Inflammatory macrophage treated with lipopolysaccharide for 4 hours (primary cell): ENCODE data around the gene PLA2G12B.
"Not testable (repeated sequence)": the region's sequence is repeated elsewhere in the genome, so short reads cannot be mapped to it uniquely, and the experiment has no call there.

ENCODE experiments used
- DNase-seq: peaks from one replicate; pipeline ENCODE4 v3.0.0-alpha.2; 2020

PLA2G12B gene

GRCh38 chr10:72932259-72933015 lies 22.2 kb downstream of the PLA2G12B start:
- DNase-seq = no peak

GRCh38 chr10:72930276-72930675 lies 24.3 kb downstream of the PLA2G12B start:
- DNase-seq = no peak

GRCh38 chr10:72928798-72929197 lies 25.8 kb downstream of the PLA2G12B start:
- DNase-seq = no peak

- no peak for DNase-seq
These were observed 27.1 kb downstream of the PLA2G12B start for GRCh38 chr10:72927485-72927884.

- DNase-seq = no peak
These were observed 28.6 kb downstream of the PLA2G12B start for GRCh38 chr10:72925951-72926465.

- DNase-seq = no peak
These were observed 30.3 kb downstream of the PLA2G12B start for GRCh38 chr10:72924351-72924750.

GRCh38 chr10:72921147-72921683 lies 33.4 kb downstream of the PLA2G12B start:
- not testable (repeated sequence) for DNase-seq

GRCh38 chr10:72918352-72918751 lies 36.3 kb downstream of the PLA2G12B start:
- DNase-seq = no peak

GRCh38 chr10:72917803-72918332 lies 36.7 kb downstream of the PLA2G12B start:
- not testable (repeated sequence) for DNase-seq

- DNase-seq = not testable (repeated sequence)
These were observed 37.4 kb downstream of the PLA2G12B start for GRCh38 chr10:72917201-72917600.

- DNase-seq = no peak
These were observed 41.3 kb downstream of the PLA2G12B start for GRCh38 chr10:72913287-72913686.

- DNase-seq = no peak
These were observed 41.9 kb downstream of the PLA2G12B start for GRCh38 chr10:72912736-72913135.

- no peak for DNase-seq
These were observed 42.8 kb downstream of the PLA2G12B start for GRCh38 chr10:72911758-72912157.

- no peak for DNase-seq
These were observed 43.9 kb downstream of the PLA2G12B start for GRCh38 chr10:72910705-72911104.

GRCh38 chr10:72906446-72906845 lies 48.2 kb downstream of the PLA2G12B start:
- DNase-seq = no peak

GRCh38 chr10:72904806-72905205 lies 49.8 kb downstream of the PLA2G12B start:
- DNase-seq = no peak

GRCh38 chr10:72903941-72904446 lies 50.6 kb downstream of the PLA2G12B start:
- DNase-seq = not testable (repeated sequence)

GRCh38 chr10:72899545-72899944 lies 55.1 kb downstream of the PLA2G12B start:
- DNase-seq = no peak

- DNase-seq = no peak
These were observed 56.0 kb downstream of the PLA2G12B start for GRCh38 chr10:72898616-72899015.

GRCh38 chr10:72895236-72895850 lies 59.3 kb downstream of the PLA2G12B start:
- no peak for DNase-seq

GRCh38 chr10:72893136-72893798 lies 61.3 kb downstream of the PLA2G12B start, which contains the start of gene OIT3:
TSS of gene OIT3 (plus strand) at chr10:72893739. CDS start at chr10:72893799, 60 bp downstream.
- DNase-seq = no peak

- no peak for DNase-seq
These were observed 64.5 kb downstream of the PLA2G12B start for GRCh38 chr10:72890086-72890485.

- no peak for DNase-seq
These were observed 65.2 kb downstream of the PLA2G12B start for GRCh38 chr10:72889391-72889831.
